Adrenal gland (tissue), 12 donors: ENCODE measurements around the gene RNF123. TPM values are rescaled to one million over a fixed set of nuclear protein-coding genes. Genes with fewer than 3 reads are reported as not detected.

Experiments
- DNase-seq, 7 donors: peaks; one replicate each; pipeline ENCODE4 v3.0.0-alpha.2; 2019 to 2020
- H3K27ac ChIP-seq, 5 donors: fragments of 200-600 bp; sonication (generic) in 4 of 5; 1 replicate in 3 of 5; 2 replicates in 2 of 5; pipeline versions ENCODE4 v1.5.1 to v1.8.0; 2016 to 2020; ENCODE audit warnings: mild to moderate bottlenecking in 1 of 5
- H3K27me3 ChIP-seq: fragments of 200-600 bp; 2 replicates; pipeline ENCODE4 v1.8.0; 2021
- H3K36me3 ChIP-seq, 2 donors: fragments of 200-600 bp; replicated peaks in 1 of 2; 1 replicate in 1 of 2; 2 replicates in 1 of 2; pipeline versions ENCODE4 v1.5.1 to v1.8.0; 2018 to 2022
- H3K4me1 ChIP-seq, 2 donors: fragments of 200-600 bp; replicated peaks in 1 of 2; 1 replicate in 1 of 2; 2 replicates in 1 of 2; pipeline versions ENCODE4 v1.5.1 to v1.8.0; 2018 to 2021
- H3K4me3 ChIP-seq, 4 donors: fragments of 200-600 bp; sonication (generic) in 3 of 4; one replicate each; pipeline ENCODE4 v1.5.1; 2016 to 2018
- H3K9me3 ChIP-seq, 3 donors: fragments of 200-600 bp; sonication (generic) in 1 of 3; replicated peaks in 1 of 3; 1 replicate in 2 of 3; 2 replicates in 1 of 3; pipeline versions ENCODE4 v1.5.1 to v1.8.0; 2016 to 2021
- CTCF ChIP-seq, 6 experiments: fragments of 450-650 bp in 4 of 6; fragments of 200-600 bp in 2 of 6; sonication (generic) in 1 of 6; IDR thresholded peaks; 1 replicate in 5 of 6; 2 replicates in 1 of 6; pipeline versions ENCODE4 v1.5.1 to v1.8.0; 2016 to 2021; ENCODE audit warnings: antibody characterized with exemption in 6 of 6, mild to moderate bottlenecking in 2 of 6, moderate library complexity in 1 of 6
- POLR2A ChIP-seq, 2 donors: fragments of 450-650 bp; IDR thresholded peaks; one replicate each; pipeline ENCODE4 v1.6.1; 2017; ENCODE audit warnings: antibody characterized with exemption in 2 of 2, mild to moderate bottlenecking in 2 of 2, moderate library complexity in 1 of 2
- WGBS, 4 donors: extraction: QIAGEN DNeasy Blood & Tissue Kit in 2 of 4; methylation state at CpG; one replicate each; pipeline versions ENCODE4 v1.1.5 to v1.1.7; 2013 to 2017; 5-methylcytosine and 5-hydroxymethylcytosine counted together
- intact Hi-C, 2 donors: fragments of 100-400 bp; cut with DNase I; formaldehyde crosslinking; loops; one replicate each; pipeline versions ENCODE4 v1.14.1 to v1.15.0; 2022 to 2023
- polyA plus RNA-seq, 3 donors: library from polyadenylated mRNA; stranded (reverse); fragments of 200-250 nt in 2 of 3; fragments of 350-450 nt in 1 of 3; fragmentation: Illumina TruSeq in 1 of 3; extraction: RNeasy Lipid Tissue Mini Kit (QIAGEN cat#74804) in 1 of 3; gene quantifications; one replicate each; pipeline ENCODE4 v1.2.3, GENCODE V29; 2013 to 2014
- total RNA-seq, 9 donors: library from RNA; depleted of rRNA in 4 of 9; stranded (reverse); fragments of >200 nt in 4 of 9; fragments of 120-200 nt in 1 of 9; fragmentation: NEBNext Ultra II Directional in 1 of 9; extraction: Animal tissue kit (Norgen Biotek cat#: 25700) in 1 of 9; gene quantifications; one replicate each; pipeline versions ENCODE4 v1.1.0 to v1.2.4, GENCODE V29; 2013 to 2023
- donor health status: healthy with polysubstance abuse.
- donor health status: Bipolar disorder and iron deficiency.
- donor health status: DM: yes; HTN: yes; CAD: no.
- donor health status: DM: no; HTN: no; CAD: no.
- donor health status: DM: no; HTN: no; CAD: no.
- donor health status: DM: yes; HTN: yes; CAD: no.

RNF123 gene
- total and polyA plus RNA-seq, 12 donors: 19.5 to 62.3 (median 38.3) TPM

GRCh38 chr3:49666592-49666991 is 22.8 kb upstream of the RNF123 start:
- Histone ChIP-seq H3K27me3 (no peaks in the 10 kb centered on the region), H3K4me3 (no peak overlapping the region), H3K27ac (no peak overlapping the region), H3K9me3 (no peaks in the 10 kb centered on the region), H3K36me3 (no peaks in the 10 kb centered on the region), H3K4me1 (peaks cover 0 to 11% of the 10 kb centered on the region in 2 donors)
- 46 to 84% (median 68%) methylated on average over 6 to 8 of the region's 8 CpGs for WGBS, 4 donors
- intact Hi-C loops: loop anchor here in 1 of 2 donors (5.0 kb wide), 1 partner anchor 134 kb away; no protein-coding TSS in a partner anchor
- TF ChIP-seq CTCF (IDR thresholded peaks at IDR 0.05) (no peak), POLR2A (IDR thresholded peaks at IDR 0.05) (no peak)
- DNase-seq: no peak

- no peak overlapping the region for H3K4me3 ChIP-seq
- TF ChIP-seq POLR2A (IDR thresholded peaks at IDR 0.05): no peak
- H3K4me1 ChIP-seq: peaks cover 0 to 10% of the 10 kb centered on the region in 2 donors
- H3K27me3 ChIP-seq: no peaks in the 10 kb centered on the region
- 80 to 87% (median 85%) methylated on average over 15 to 25 of the region's 25 CpGs for WGBS, 4 donors
- intact Hi-C loops: loop anchor here in 1 of 2 donors (5.0 kb wide), 1 partner anchor 136 kb away; no protein-coding TSS in a partner anchor
- no peak for DNase-seq
- no peaks in the 10 kb centered on the region for H3K36me3 ChIP-seq
- H3K27ac ChIP-seq: no peak overlapping the region
- H3K9me3 ChIP-seq: no peaks in the 10 kb centered on the region
These were observed 21.5 kb upstream of the RNF123 start for GRCh38 chr3:49667701-49668413.

GRCh38 chr3:49668414-49668797 is 21.0 kb upstream of the RNF123 start:
- WGBS, 4 donors: 46 to 61% (median 60%) methylated on average over 4 to 5 of the region's 5 CpGs
- H3K9me3 ChIP-seq: no peaks in the 10 kb centered on the region
- intact Hi-C loops: loop anchor here in 1 of 2 donors (5.0 kb wide), 1 partner anchor 136 kb away; no protein-coding TSS in a partner anchor
- TF ChIP-seq POLR2A (IDR thresholded peaks at IDR 0.05) (no peak), CTCF (IDR thresholded peaks at IDR 0.05) (no peak)
- H3K4me3 ChIP-seq: no peak overlapping the region
- no peak overlapping the region for H3K27ac ChIP-seq
- DNase-seq: no peak
- no peaks in the 10 kb centered on the region for H3K36me3 ChIP-seq
- H3K4me1 ChIP-seq: peaks cover 4 to 14% of the 10 kb centered on the region in 2 donors
- no peaks in the 10 kb centered on the region for H3K27me3 ChIP-seq

- Histone ChIP-seq H3K9me3 (no peaks in the 10 kb centered on the region), H3K27me3 (no peaks in the 10 kb centered on the region), H3K4me1 (peaks cover 5 to 16% of the 10 kb centered on the region in 2 donors), H3K27ac (no peak overlapping the region), H3K4me3 (no peak overlapping the region), H3K36me3 (no peaks in the 10 kb centered on the region)
- TF ChIP-seq POLR2A (IDR thresholded peaks at IDR 0.05) (no peak), CTCF (IDR thresholded peaks at IDR 0.05) (no peak)
- peak in 3 of 7 donors; percentile 45 to 55 (median 46) for DNase-seq
- 39 to 56% (median 49%) methylated on average over 5 of the region's 5 CpGs for WGBS, 4 donors
- intact Hi-C loops: loop anchor here in 1 of 2 donors (5.0 kb wide), 1 partner anchor 137 kb away; no protein-coding TSS in a partner anchor
These were observed 20.5 kb upstream of the RNF123 start for GRCh38 chr3:49668861-49669260.
